ENCODE results near the gene MYBBP1A.

- no peak for TF ChIP-seq CTCF (IDR thresholded peaks at IDR 0.05)
- no peak for TF ChIP-seq POLR2A (IDR thresholded peaks at IDR 0.05)
Measured at GRCh38 chr17:4548061-4548461, 7.1 kb downstream of the MYBBP1A start.
